IMR-90 (cell line): ENCODE measurements around the gene KNTC1. TPM values are rescaled to one million over a fixed set of nuclear protein-coding genes. Genes with fewer than 3 reads are reported as not detected.

ENCODE experiments used
- ATAC-seq: fragments of 200-7000 bp; cut with Tn5 transposase; 2 replicates; pipeline ENCODE4 v1.9.1; 2020; ENCODE audit warnings: low read depth, mild to moderate bottlenecking, moderate library complexity
- BruUV-seq: library from RNA; stranded (reverse); fragments of 400-500 nt; replicated peaks from 2 replicates; lab custom pipeline; 2021; lab: Mats Ljungman, UMichigan
- CTCF ChIA-PET: fragments of 300-600 bp; formaldehyde crosslinking; extraction: SDS; loops from one replicate; lab custom pipeline; 2021; ENCODE audit warnings: antibody characterized with exemption; lab: Yijun Ruan, JAX
- POLR2A ChIA-PET: fragments of 300-600 bp; sonication (Branson Sonifier 250); formaldehyde crosslinking; loops from one replicate; lab custom pipeline; 2022; ENCODE audit warnings: antibody characterized with exemption; ENCODE audit not compliant: unreplicated experiment; lab: Charles Lee
- DNase-seq: peaks from one replicate; pipeline ENCODE4 v3.0.0; 2013
- H2AFZ ChIP-seq: replicated peaks from 2 replicates; pipeline ENCODE3; 2013; ENCODE audit warnings: low read length, mild to moderate bottlenecking; ENCODE audit not compliant: poor library complexity
- H2AK5ac ChIP-seq: 2 replicates; pipeline ENCODE4 v1.6.1; 2013; ENCODE audit warnings: low read depth, low read length, inconsistent platforms
- H2AK9ac ChIP-seq: replicated peaks from 2 replicates; pipeline ENCODE3; 2013; ENCODE audit warnings: mild to moderate bottlenecking, low read depth, low read length, moderate library complexity; ENCODE audit not compliant: poor library complexity
- H2BK120ac ChIP-seq: 2 replicates; pipeline ENCODE4 v1.6.1; 2013; ENCODE audit warnings: low read depth, low read length, inconsistent platforms
- H2BK15ac ChIP-seq: 3 replicates; pipeline ENCODE4 v1.6.1; 2013; ENCODE audit warnings: low read depth, low read length, inconsistent platforms
- H2BK20ac ChIP-seq: 2 replicates; pipeline ENCODE4 v1.6.1; 2013; ENCODE audit warnings: low read depth, mild to moderate bottlenecking, inconsistent platforms, low read length, moderate library complexity
- H2BK5ac ChIP-seq: 2 replicates; pipeline ENCODE4 v1.6.1; 2013; ENCODE audit warnings: mild to moderate bottlenecking, low read depth, low read length, inconsistent platforms; ENCODE audit not compliant: poor library complexity, severe bottlenecking
- H3K14ac ChIP-seq: replicated peaks from 2 replicates; pipeline ENCODE4 v1.6.1; 2013; ENCODE audit warnings: low read depth, low read length, inconsistent platforms
- H3K18ac ChIP-seq: 2 replicates; pipeline ENCODE4 v1.6.1; 2013; ENCODE audit warnings: low read depth, low read length, control low read depth
- H3K23ac ChIP-seq: 2 replicates; pipeline ENCODE4 v1.6.1; 2013; ENCODE audit warnings: low read depth, low read length, inconsistent platforms
- H3K27ac ChIP-seq: 2 replicates; pipeline ENCODE4 v1.5.1; 2013; ENCODE audit warnings: mild to moderate bottlenecking, control low read depth, low read length; ENCODE audit not compliant: insufficient read depth
- H3K27me3 ChIP-seq: 2 replicates; pipeline ENCODE4 v1.6.1; 2013; ENCODE audit warnings: low read length; ENCODE audit not compliant: control insufficient read depth, insufficient read depth
- H3K36me3 ChIP-seq: 2 replicates; pipeline ENCODE4 v1.6.1; 2013; ENCODE audit warnings: low read length, mixed read lengths; ENCODE audit not compliant: control insufficient read depth, insufficient read depth
- H3K4ac ChIP-seq: 2 replicates; pipeline ENCODE4 v1.6.1; 2013; ENCODE audit warnings: low read depth, low read length, inconsistent platforms
- H3K4me1 ChIP-seq: 2 replicates; pipeline ENCODE4 v1.6.1; 2013; ENCODE audit warnings: low read length, mixed read lengths; ENCODE audit not compliant: control insufficient read depth, insufficient read depth
- H3K4me2 ChIP-seq: 2 replicates; pipeline ENCODE4 v1.6.1; 2013; ENCODE audit warnings: low read depth, mild to moderate bottlenecking, control low read depth, low read length, moderate library complexity
- H3K4me3 ChIP-seq: 2 replicates; pipeline ENCODE4 v1.5.1; 2013; ENCODE audit warnings: low read depth, mild to moderate bottlenecking, control low read depth, low read length, moderate library complexity; ENCODE audit not compliant: insufficient read depth
- H3K56ac ChIP-seq: 2 replicates; pipeline ENCODE4 v1.6.1; 2013; ENCODE audit warnings: low read length, inconsistent platforms; ENCODE audit not compliant: insufficient read depth; ENCODE audit errors: extremely low read depth
- H3K79me1 ChIP-seq, 2 experiments: 2 replicates each; pipeline ENCODE4 v1.6.1; 2013; ENCODE audit warnings: low read length in 2 of 2, inconsistent platforms in 1 of 2, low read depth in 1 of 2
- H3K9ac ChIP-seq: 2 replicates; pipeline ENCODE4 v1.6.1; 2013; ENCODE audit warnings: low read depth, low read length, control low read depth
- H3K9me1 ChIP-seq: 2 replicates; pipeline ENCODE4 v1.6.1; 2013; ENCODE audit warnings: low read length, inconsistent platforms; ENCODE audit not compliant: insufficient read depth
- H3K9me3 ChIP-seq: 2 replicates; pipeline ENCODE4 v1.6.1; 2013; ENCODE audit warnings: low read length; ENCODE audit not compliant: control insufficient read depth, insufficient read depth
- H4K20me1 ChIP-seq: 2 replicates; pipeline ENCODE4 v1.6.1; 2013; ENCODE audit warnings: low read length, inconsistent platforms; ENCODE audit not compliant: insufficient read depth
- H4K5ac ChIP-seq: 2 replicates; pipeline ENCODE4 v1.6.1; 2013; ENCODE audit warnings: mild to moderate bottlenecking, low read depth, low read length, control low read depth
- H4K8ac ChIP-seq, 2 experiments: 2 replicates each; pipeline ENCODE4 v1.6.1; 2013; ENCODE audit warnings: low read depth in 2 of 2, low read length in 2 of 2, control low read depth in 1 of 2, inconsistent platforms in 1 of 2
- H4K91ac ChIP-seq: 2 replicates; pipeline ENCODE4 v1.6.1; 2013; ENCODE audit warnings: low read depth, low read length, inconsistent platforms; ENCODE audit not compliant: insufficient read depth
- CTCF ChIP-seq: conservative IDR thresholded peaks from 2 replicates; pipeline ENCODE4 v1.5.1; 2012; ENCODE audit warnings: mild to moderate bottlenecking, low read depth, low read length, improper control_type of control experiment
- MAFK ChIP-seq: IDR thresholded peaks from 2 replicates; pipeline ENCODE4 v1.6.1; 2012; ENCODE audit warnings: low read depth, low read length, improper control_type of control experiment
- NFE2L2 ChIP-seq: fragments of 150-350 bp; IDR thresholded peaks from 2 replicates; pipeline ENCODE4 v1.6.1; 2016; ENCODE audit warnings: low read depth, mild to moderate bottlenecking, low read length
- RCOR1 ChIP-seq: IDR thresholded peaks from 2 replicates; pipeline ENCODE4 v1.6.1; 2012; ENCODE audit warnings: mild to moderate bottlenecking, low read length, improper control_type of control experiment; ENCODE audit not compliant: insufficient replicate concordance
- WGBS, 2 experiments: methylation state at CpG; one replicate each; pipeline versions ENCODE4 v1.1.5 to v1.1.7; 2013; ENCODE audit warnings: missing lambda C conversion rate in 2 of 2; ENCODE audit not compliant: insufficient read length in 1 of 2; ENCODE audit errors: extremely low coverage in 2 of 2; 5-methylcytosine and 5-hydroxymethylcytosine counted together
- dilution Hi-C: fragments of 300-500 bp; cut with HindIII; formaldehyde crosslinking; loops from one replicate; pipeline ENCODE4 v1.14.3; 2018; ENCODE audit warnings: low sequenced_read_pairs; ENCODE audit not compliant: unreplicated experiment
- in situ Hi-C: fragments of 300-500 bp; cut with MboI; formaldehyde crosslinking; loops from 3 replicates; pipeline ENCODE4 v1.14.3; 2019; ENCODE audit warnings: low sequenced_read_pairs, inconsistent platforms, mixed read lengths
- intact Hi-C: fragments of 100-400 bp; cut with micrococcal nuclease; formaldehyde crosslinking; loops from 2 replicates; pipeline ENCODE4 v1.10.0; 2022
- polyA plus RNA-seq, 3 experiments: library from polyadenylated mRNA; depleted of rRNA; stranded (reverse); fragments of >200 nt; gene quantifications; 2 replicates each; pipeline ENCODE4 v1.2.3, GENCODE V29; 2012; ENCODE audit warnings: low replicate concordance in 1 of 3
- total RNA-seq: library from RNA; depleted of rRNA; stranded (reverse); fragments of >200 nt; gene quantifications from 2 replicates; pipeline ENCODE4 v1.2.3, GENCODE V29; 2012

The KNTC1 gene
- total and polyA plus RNA-seq, 2 of the 4 experiments (the other 2 are of a cell fraction), result 16.6 to 23.7 TPM

GRCh38 chr12:122537021-122537420, 10.0 kb downstream of the KNTC1 start:
- dilution Hi-C loops, result no loop called here
- ATAC-seq, result no peak
- WGBS, 2 experiments, result no CpG with 5 or more reads among the region's 4 CpGs

More at GRCh38 chr12:122537021-122537420, 10.0 kb downstream of the KNTC1 start:
- H3K36me3 ChIP-seq, result peaks cover 9% of the 10 kb centered on the region
- no peak for DNase-seq
- intact Hi-C loops (loop anchor here (5.0 kb wide), 1 partner anchor 50 kb away; no protein-coding TSS in a partner anchor), in situ Hi-C loops (no loop called here)
- ChIA-PET CTCF (no interaction called here), POLR2A (no interaction called here)
- no peak overlapping the region for H2BK15ac ChIP-seq
- no peak overlapping the region for H3K4ac ChIP-seq
- no peak overlapping the region for H3K23ac ChIP-seq
- H3K4me1 ChIP-seq, result no peaks in the 10 kb centered on the region
- H2BK20ac ChIP-seq, result no peak overlapping the region
- H3K9me3 ChIP-seq, result no peaks in the 10 kb centered on the region
- H3K56ac ChIP-seq, result no peak overlapping the region
- no peaks in the 10 kb centered on the region for H3K9me1 ChIP-seq
- no peak overlapping the region for H2AK9ac ChIP-seq
- H3K4me2 ChIP-seq, result no peak overlapping the region
- H3K14ac ChIP-seq, result no peak overlapping the region
- H4K8ac ChIP-seq, result no peak overlapping the region
- H3K4me3 ChIP-seq, result no peak overlapping the region
- no peaks in the 10 kb centered on the region for H4K20me1 ChIP-seq
- no peak overlapping the region for H4K91ac ChIP-seq
- no peak overlapping the region for H2BK5ac ChIP-seq
- TF ChIP-seq MAFK, result no peak
- TF ChIP-seq RCOR1, result no peak
- no peak for TF ChIP-seq NFE2L2
- TF ChIP-seq CTCF, result no peak
- H2AFZ ChIP-seq, result no peak overlapping the region
- no TSS peak for BruUV-seq
- no peak overlapping the region for H2AK5ac ChIP-seq
- H3K79me1 ChIP-seq, result peaks cover 13 to 19% of the 10 kb centered on the region in 2 experiments; a peak in 2 of 4 replicates
- H2BK120ac ChIP-seq, result no peak overlapping the region
- no peak overlapping the region for H3K9ac ChIP-seq
- no peaks in the 10 kb centered on the region for H3K27me3 ChIP-seq
- H4K5ac ChIP-seq, result no peak overlapping the region
- H3K18ac ChIP-seq, result no peak overlapping the region
- H3K27ac ChIP-seq, result no peak overlapping the region
